WTC11 (cell line): Measurements from ENCODE around the gene PARD6A. TPM values are rescaled to one million over a fixed set of nuclear protein-coding genes. Genes with fewer than 3 reads are reported as not detected.

ENCODE experiments used
- total RNA-seq: library from RNA; stranded (reverse); gene quantifications from 3 replicates; pipeline ENCODE4 v1.2.3, GENCODE V29; 2021

PARD6A gene
- total RNA-seq, 1 experiment from 2014 or later, result 17.1 TPM

Other genes starting within 250 kb of the PARD6A start
- gene ZDHHC1, start 244.5 kb upstream of the PARD6A start, total RNA-seq, result 4.2 to 4.9 TPM (median 4.6 TPM) in 3 replicates
- gene HSD11B2, start 229.8 kb upstream of the PARD6A start, total RNA-seq, result 33.4 to 38.3 TPM (median 36.4 TPM) in 3 replicates
- gene ATP6V0D1, start 179.8 kb upstream of the PARD6A start, total RNA-seq, result 32.5 to 44.1 TPM (median 33.8 TPM) in 3 replicates
- not detected in 3 replicates for gene AGRP, start 177.4 kb upstream of the PARD6A start, total RNA-seq
- 14.9 to 15.9 TPM (median 15.5 TPM) in 3 replicates for gene RIPOR1, start 132.1 kb upstream of the PARD6A start, total RNA-seq
- 55.4 to 60.6 TPM (median 57.7 TPM) in 3 replicates for gene CTCF, start 98.4 kb upstream of the PARD6A start, total RNA-seq
- gene CARMIL2, start 15.8 kb upstream of the PARD6A start, total RNA-seq, result 33.3 to 42.3 TPM (median 38.3 TPM) in 3 replicates
- 38.1 to 41.3 TPM (median 40.7 TPM) in 3 replicates for gene ACD, start 700 bp upstream of the PARD6A start, total RNA-seq
- 10.3 to 11.9 TPM (median 11.7 TPM) in 3 replicates for gene ENKD1, start 5.8 kb downstream of the PARD6A start, total RNA-seq
- gene C16orf86, start 5.9 kb downstream of the PARD6A start, total RNA-seq, result 4.1 to 5.4 TPM (median 4.9 TPM) in 3 replicates
- 19.3 to 29.5 TPM (median 22.8 TPM) in 3 replicates for gene GFOD2, start 58.4 kb downstream of the PARD6A start, total RNA-seq
- 14.0 to 16.9 TPM (median 16.1 TPM) in 3 replicates for gene RANBP10, start 145.6 kb downstream of the PARD6A start, total RNA-seq
- 0.41 to 1.7 TPM (median 0.48 TPM) in 3 replicates for gene TSNAXIP1, start 145.9 kb downstream of the PARD6A start, total RNA-seq
- 46.5 to 49.0 TPM (median 47.4 TPM) in 3 replicates for gene THAP11, start 181.4 kb downstream of the PARD6A start, total RNA-seq
- 183 to 205 TPM (median 200 TPM) in 3 replicates for gene NUTF2, start 186.0 kb downstream of the PARD6A start, total RNA-seq
- 52.1 to 58.3 TPM (median 57.3 TPM) in 3 replicates for gene CENPT, start 186.7 kb downstream of the PARD6A start, total RNA-seq
- 72.6 to 83.7 TPM (median 74.1 TPM) in 3 replicates for gene EDC4, start 212.1 kb downstream of the PARD6A start, total RNA-seq
- gene NRN1L, start 223.9 kb downstream of the PARD6A start, total RNA-seq, result 7.0 to 12.4 TPM (median 7.4 TPM) in 3 replicates
- gene PSKH1, start 232.3 kb downstream of the PARD6A start, total RNA-seq, result 29.0 to 32.6 TPM (median 31.6 TPM) in 3 replicates